ENCODE data around the gene XPC.

Gene XPC

GRCh38 chr3:14169871-14170270 is 8.5 kb downstream of the XPC start:
- DNase-seq = no peak

GRCh38 chr3:14169435-14169834 is 9.0 kb downstream of the XPC start:
- DNase-seq = no peak

DNA sequence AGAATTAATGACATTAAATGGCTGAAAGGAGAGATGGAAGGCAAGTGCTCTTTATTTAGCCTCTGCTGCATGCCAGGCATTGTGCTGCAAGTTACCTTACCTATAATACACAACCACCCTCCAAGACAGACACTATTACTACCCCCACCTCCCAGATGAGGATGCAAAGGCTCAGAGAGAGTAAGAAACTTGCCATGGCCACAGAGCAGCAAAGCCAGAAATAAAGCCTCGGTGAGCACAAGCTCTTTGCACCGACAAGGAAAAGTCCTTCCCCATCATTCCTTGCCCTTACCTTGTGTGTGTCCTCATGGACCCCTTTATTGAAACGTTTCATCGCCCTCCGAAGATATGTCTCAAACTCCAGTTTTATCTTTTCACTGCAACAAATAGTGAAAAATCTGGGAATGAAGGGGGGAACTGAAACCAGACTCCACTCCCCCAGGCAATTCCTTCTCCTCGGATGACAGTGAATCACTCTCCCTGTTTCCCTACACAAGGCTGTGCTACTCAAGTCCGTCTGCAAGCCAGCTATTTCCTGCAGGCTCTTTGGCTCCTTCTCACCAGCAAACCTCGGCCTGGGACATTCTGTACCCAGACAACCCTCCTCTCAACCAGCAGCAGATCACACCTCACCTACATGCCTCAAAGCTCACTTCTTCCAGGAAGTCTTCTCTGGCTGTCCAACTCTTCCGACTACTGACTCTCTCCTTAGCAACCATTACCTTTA is 11.4 kb downstream of the XPC start:
- DNase-seq = no peak

DNA sequence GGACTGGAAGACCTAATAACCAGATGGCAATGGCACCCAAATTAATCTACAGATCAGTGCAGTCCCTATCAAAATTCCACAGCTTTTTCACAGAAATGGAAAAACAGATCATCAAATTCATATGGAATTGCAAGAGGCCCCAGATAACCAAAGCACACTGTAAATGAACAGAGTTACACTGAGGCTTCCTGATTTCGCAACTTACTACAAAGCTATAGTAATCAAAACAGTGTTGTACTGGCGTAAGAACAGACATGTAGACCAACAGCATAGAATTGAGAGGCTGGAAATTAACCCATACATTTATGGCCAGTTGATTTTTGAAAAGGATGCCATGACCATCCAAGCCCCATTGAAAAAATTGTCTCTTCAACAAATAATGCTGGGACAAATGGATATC is 16.2 kb downstream of the XPC start:
- DNase-seq = no peak

DNA sequence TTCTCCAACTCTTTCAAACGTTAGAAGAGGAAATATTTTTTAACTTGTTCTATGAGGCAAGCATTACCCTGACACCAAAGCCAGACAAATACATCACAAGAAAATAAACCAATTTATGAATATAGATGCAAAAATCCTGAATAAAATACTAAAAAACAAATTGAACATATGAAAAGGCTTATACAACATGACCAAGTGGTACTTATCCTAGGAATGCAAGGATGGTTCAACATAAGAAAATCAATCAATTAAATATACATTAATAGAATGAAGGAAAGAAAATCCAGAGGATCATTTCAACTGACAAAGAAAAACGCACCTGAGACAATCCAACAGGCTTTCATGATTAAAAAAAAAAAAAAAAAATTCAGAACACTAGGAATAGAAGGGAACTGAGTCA is 17.1 kb downstream of the XPC start:
- no peak for DNase-seq

DNA sequence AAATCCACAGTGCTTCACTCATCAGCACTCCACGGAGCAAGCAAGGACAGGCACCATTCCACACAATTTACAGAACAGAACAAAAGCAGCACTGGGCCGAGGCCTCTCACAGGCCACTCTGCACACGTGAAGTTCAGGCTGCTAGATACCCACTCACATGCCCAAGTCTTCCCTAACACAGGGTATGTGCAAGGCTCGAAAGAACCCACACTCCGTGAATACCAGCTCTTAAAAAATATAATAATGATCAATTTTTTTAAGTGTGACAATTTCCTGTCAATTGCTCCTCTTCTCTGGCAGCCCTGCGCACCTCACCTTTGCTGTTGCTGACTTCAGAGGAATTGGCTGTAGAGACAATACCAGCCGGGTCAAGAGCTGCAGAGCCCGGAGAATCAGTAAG is 19.0 kb downstream of the XPC start:
- no peak for DNase-seq

GRCh38 chr3:14158370-14158769 is 20.0 kb downstream of the XPC start:
- DNase-seq = no peak

DNA sequence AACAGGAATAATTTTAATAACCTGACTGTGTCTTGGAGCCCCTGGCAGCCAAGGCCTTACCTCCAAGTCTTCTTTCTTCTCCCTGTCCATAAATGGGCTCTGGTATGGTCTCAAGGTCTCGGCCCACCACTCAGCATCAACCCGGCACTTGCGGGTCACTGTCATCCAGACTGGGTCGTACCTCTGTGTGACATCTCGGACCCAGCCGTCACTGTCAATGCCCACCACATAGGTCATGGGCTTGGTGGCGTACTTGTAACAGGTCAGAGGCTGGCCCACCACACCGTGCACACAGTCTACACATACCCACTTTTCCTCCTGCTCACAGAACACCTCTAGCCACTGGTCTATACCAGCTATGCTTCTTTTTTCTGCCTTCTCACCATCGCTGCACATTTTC is 20.4 kb downstream of the XPC start:
- DNase-seq = no peak

DNA sequence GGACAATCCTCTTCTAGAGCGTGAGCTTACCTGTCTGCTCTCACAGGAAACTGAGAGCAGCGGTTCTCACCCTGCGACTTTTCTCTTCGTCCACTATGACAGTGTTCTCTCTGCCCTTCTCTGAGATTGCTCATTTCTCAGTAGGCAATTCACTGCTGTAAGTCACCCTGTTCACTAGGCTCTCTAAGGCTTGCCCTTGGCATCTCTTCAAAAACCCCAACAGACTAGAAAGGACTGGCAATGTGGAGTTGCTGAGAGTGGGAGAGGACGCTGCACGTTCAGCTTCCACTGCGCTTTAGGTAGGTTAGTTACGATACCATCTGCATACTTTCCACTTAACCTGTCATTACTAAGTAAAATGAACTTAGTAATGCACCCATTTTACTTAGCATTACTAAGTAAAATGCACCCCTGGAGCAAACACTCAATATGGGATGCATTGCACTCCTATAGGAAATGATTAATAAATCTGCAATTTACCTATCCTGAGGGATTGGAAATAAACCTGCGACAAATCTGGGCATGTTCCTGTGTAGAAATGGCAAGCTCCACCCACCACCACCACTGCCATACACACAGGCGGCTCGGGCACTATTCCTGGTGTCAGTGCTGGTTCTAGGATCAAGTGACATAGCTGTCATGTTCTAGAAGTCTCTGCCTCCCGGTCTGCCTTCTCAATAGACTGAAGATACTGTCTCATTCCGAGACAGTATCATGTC is 21.4 kb downstream of the XPC start:
- no peak for DNase-seq

DNA sequence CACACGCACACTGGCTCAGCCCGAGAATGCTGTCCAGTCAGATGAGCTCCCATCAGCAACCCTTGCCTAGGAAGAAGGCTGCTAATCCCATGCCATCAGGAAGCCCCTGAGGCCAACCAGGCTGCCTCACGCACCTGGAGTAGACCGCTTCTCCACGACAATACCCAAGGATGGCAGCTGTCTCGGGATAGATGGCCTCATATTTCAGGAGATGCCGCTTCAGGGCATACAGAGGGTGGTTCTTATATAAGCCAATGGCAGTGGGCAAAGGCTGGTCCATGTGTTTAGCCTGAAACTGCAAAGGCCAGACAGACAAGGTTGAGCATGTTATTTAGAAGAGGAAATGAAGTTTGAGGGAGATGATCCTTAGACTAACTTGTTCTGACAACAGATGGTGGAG is 22.2 kb downstream of the XPC start:
- DNase-seq = no peak

- no peak for DNase-seq
Observed at GRCh38 chr3:14154895-14155440, 23.4 kb downstream of the XPC start.

- DNase-seq = no peak
Observed at GRCh38 chr3:14154276-14154675, 24.1 kb downstream of the XPC start.

DNA sequence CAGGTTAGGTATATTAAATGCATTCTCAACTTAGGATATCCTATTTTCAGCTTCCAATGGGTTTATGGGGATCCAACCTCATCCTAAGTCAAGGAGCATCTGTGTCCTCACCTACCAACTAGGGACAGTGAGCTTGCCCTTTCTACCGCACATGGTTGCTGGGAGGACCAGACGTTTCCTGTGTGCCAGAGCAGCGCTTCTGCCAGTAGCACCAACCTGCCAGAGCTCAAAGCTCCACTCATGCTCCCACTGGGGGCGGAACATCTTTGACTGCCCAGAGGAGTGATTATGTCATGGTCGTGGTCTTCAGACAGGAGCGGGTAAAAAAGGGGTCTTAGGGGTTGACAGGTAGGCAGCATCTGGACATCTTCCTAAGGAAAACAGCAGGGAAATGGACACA is 24.7 kb downstream of the XPC start:
- no peak for DNase-seq

DNA sequence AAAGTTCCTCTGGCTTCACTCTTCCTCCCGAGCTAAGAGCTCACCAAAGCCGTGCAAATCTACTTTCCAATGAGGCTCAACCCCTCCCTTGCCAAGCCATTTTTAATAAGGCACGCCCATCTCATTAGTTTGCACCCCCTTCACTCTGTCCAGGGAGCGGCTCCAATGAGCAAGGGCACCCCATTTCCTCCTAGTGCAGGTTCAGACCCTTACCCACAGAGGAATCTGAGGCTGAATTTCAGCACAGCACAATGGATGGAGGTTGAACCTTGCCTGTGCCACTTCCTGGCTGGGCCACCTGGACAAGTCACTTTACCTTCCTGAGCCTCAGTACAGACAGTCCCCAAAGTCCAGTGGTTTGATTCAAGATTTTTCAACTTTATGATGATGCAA is 25.4 kb downstream of the XPC start:
- no peak for DNase-seq

GRCh38 chr3:14152233-14152962 is 26.0 kb downstream of the XPC start:
- DNase-seq = no peak

GRCh38 chr3:14151471-14152083 is 26.8 kb downstream of the XPC start:
- no peak for DNase-seq

DNA sequence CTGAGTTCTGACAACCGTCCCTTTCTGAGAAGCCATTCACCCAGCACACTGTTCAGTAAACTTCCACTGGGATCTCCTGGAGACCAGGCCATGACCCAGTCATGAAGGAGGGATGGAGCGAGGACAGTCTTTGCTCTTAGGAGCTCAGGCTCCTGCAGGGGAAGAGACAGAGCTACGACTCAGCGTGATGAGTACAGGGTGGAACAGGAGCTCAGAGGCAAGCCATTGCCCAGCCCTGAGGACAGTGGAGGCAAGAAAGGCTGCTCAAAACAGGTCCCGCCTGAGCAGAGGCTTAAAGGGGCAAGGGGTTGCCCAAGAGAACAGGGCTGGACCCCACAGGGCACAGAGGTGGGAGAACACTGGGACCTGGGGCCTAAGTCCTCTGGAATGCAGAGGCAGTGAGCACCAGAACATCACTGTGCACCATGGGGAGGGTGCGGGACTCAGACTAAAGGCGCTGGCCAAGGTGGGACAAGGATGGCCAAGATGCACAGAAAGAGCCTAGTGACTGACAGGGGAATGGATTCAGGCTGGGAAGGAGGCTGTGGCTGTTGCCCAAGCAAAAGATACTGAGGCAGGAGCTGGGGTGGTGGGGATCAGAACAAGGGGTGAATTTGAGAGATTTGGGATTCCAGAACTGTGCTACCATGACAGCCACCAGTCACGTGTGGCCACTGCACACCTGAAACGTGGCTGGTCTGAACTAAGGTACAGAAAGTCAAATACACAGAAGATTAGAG is 27.7 kb downstream of the XPC start:
- DNase-seq = no peak

- DNase-seq = no peak
Observed at GRCh38 chr3:14150078-14150477, 28.3 kb downstream of the XPC start.

DNA sequence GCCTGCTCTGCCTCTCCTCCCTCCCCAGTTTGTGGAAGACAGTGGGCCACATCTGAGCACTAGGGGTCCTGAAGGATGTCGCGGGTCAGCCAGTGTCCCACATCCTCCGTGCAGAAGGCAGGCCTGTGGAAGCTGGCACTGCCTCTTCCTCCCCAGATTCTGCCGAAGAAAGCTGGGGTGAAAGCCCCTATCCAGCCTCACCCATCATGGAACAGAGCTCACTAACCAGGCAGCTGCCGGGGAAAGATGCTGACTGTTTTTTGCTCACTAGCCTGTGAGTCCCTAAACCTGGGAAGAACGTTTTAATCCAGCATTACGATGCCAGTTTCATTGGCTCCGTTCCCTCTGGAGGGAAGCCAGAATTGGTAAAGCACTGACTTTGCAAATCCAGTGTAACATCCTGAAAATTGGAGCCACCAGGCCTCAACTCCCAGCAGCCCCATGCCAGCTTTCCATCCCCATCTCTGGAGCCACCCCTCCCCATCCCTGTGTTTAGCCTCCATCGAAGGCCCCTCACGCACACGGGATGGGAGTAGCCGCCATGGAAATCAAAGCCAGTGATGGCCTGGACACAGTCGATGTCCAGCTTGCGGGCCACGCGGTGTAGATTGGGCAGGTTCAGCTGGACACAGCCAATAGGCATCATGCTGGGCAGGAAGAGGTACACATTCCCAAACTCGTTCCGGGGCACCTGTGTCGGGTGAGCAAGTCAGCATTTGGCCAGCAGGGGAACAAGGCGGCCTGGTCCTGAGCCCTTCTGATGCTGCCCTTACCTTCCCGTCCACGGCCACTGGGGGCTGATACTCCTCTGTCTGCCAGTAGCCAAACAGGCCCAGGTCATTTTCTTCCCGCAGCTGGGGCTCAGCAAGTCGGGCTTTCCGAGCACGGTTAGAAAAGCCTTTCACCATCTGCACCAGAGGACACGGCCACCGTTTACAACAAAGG is 30.1 kb downstream of the XPC start:
- no peak for DNase-seq

GRCh38 chr3:14147617-14148016 is 30.8 kb downstream of the XPC start:
- DNase-seq = no peak

- no peak for DNase-seq
Observed at GRCh38 chr3:14147066-14147435, 31.4 kb downstream of the XPC start.
